Measurements from ENCODE around the gene NPC1.
"Not testable (repeated sequence)": the region's sequence is repeated elsewhere in the genome, so short reads cannot be mapped to it uniquely, and the experiment has no call there.

NPC1 gene

GRCh38 chr18:23580677-23581367 lies 5.5 kb downstream of the NPC1 start:
- Histone ChIP-seq H3K27me3 (ENCODE audit: control insufficient read depth, insufficient read depth, low read length) (no peaks in the 10 kb centered on the region), H3K4me3 (ENCODE audit: low read length) (no peak overlapping the region), H3K36me3 (ENCODE audit: control insufficient read depth, insufficient read depth, low read length) (no peaks in the 10 kb centered on the region), H3K27ac (ENCODE audit: low read depth, low read length) (no peak overlapping the region), H3K9ac (ENCODE audit: low read length) (no peak overlapping the region), H3K4me1 (ENCODE audit: control insufficient read depth, insufficient read depth, low read length) (peaks cover 6% of the 10 kb centered on the region)

- no peak overlapping the region for H3K27ac ChIP-seq (ENCODE audit: low read depth, low read length)
- no peaks in the 10 kb centered on the region for H3K36me3 ChIP-seq (ENCODE audit: control insufficient read depth, insufficient read depth, low read length)
- no peaks in the 10 kb centered on the region for H3K4me1 ChIP-seq (ENCODE audit: control insufficient read depth, insufficient read depth, low read length)
- H3K4me3 ChIP-seq (ENCODE audit: low read length): no peak overlapping the region
- no peaks in the 10 kb centered on the region for H3K27me3 ChIP-seq (ENCODE audit: control insufficient read depth, insufficient read depth, low read length)
- no peak overlapping the region for H3K9ac ChIP-seq (ENCODE audit: low read length)
Measured at GRCh38 chr18:23578891-23579653, 7.2 kb downstream of the NPC1 start.

- Histone ChIP-seq H3K4me3 (ENCODE audit: low read length) (no peak overlapping the region), H3K27me3 (ENCODE audit: control insufficient read depth, insufficient read depth, low read length) (no peaks in the 10 kb centered on the region), H3K36me3 (ENCODE audit: control insufficient read depth, insufficient read depth, low read length) (no peaks in the 10 kb centered on the region), H3K9ac (ENCODE audit: low read length) (no peak overlapping the region), H3K4me1 (ENCODE audit: control insufficient read depth, insufficient read depth, low read length) (no peaks in the 10 kb centered on the region), H3K27ac (ENCODE audit: low read depth, low read length) (no peak overlapping the region)
Measured at GRCh38 chr18:23578067-23578701, 8.1 kb downstream of the NPC1 start.

- H3K9ac ChIP-seq (ENCODE audit: low read length); H3K36me3 ChIP-seq (ENCODE audit: control insufficient read depth, insufficient read depth, low read length); H3K4me3 ChIP-seq (ENCODE audit: low read length); H3K4me1 ChIP-seq (ENCODE audit: control insufficient read depth, insufficient read depth, low read length); H3K27me3 ChIP-seq (ENCODE audit: control insufficient read depth, insufficient read depth, low read length); H3K27ac ChIP-seq (ENCODE audit: low read depth, low read length): not testable (repeated sequence)
Measured at GRCh38 chr18:23577521-23577920, 8.8 kb downstream of the NPC1 start.

GRCh38 chr18:23575309-23575651 lies 11.0 kb downstream of the NPC1 start:
- H3K4me3 ChIP-seq (ENCODE audit: low read length): no peak overlapping the region
- no peaks in the 10 kb centered on the region for H3K4me1 ChIP-seq (ENCODE audit: control insufficient read depth, insufficient read depth, low read length)
- H3K27me3 ChIP-seq (ENCODE audit: control insufficient read depth, insufficient read depth, low read length): no peaks in the 10 kb centered on the region
- H3K36me3 ChIP-seq (ENCODE audit: control insufficient read depth, insufficient read depth, low read length): no peaks in the 10 kb centered on the region
- no peak overlapping the region for H3K9ac ChIP-seq (ENCODE audit: low read length)
- no peak overlapping the region for H3K27ac ChIP-seq (ENCODE audit: low read depth, low read length)

GRCh38 chr18:23574611-23575308 lies 11.5 kb downstream of the NPC1 start:
- Histone ChIP-seq H3K4me3 (ENCODE audit: low read length) (no peak overlapping the region), H3K4me1 (ENCODE audit: control insufficient read depth, insufficient read depth, low read length) (no peaks in the 10 kb centered on the region), H3K27me3 (ENCODE audit: control insufficient read depth, insufficient read depth, low read length) (no peaks in the 10 kb centered on the region), H3K9ac (ENCODE audit: low read length) (no peak overlapping the region), H3K36me3 (ENCODE audit: control insufficient read depth, insufficient read depth, low read length) (no peaks in the 10 kb centered on the region), H3K27ac (ENCODE audit: low read depth, low read length) (no peak overlapping the region)

GRCh38 chr18:23573626-23574431 lies 12.5 kb downstream of the NPC1 start:
- no peaks in the 10 kb centered on the region for H3K4me1 ChIP-seq (ENCODE audit: control insufficient read depth, insufficient read depth, low read length)
- H3K9ac ChIP-seq (ENCODE audit: low read length): no peak overlapping the region
- no peak overlapping the region for H3K4me3 ChIP-seq (ENCODE audit: low read length)
- no peak overlapping the region for H3K27ac ChIP-seq (ENCODE audit: low read depth, low read length)
- no peaks in the 10 kb centered on the region for H3K27me3 ChIP-seq (ENCODE audit: control insufficient read depth, insufficient read depth, low read length)
- no peaks in the 10 kb centered on the region for H3K36me3 ChIP-seq (ENCODE audit: control insufficient read depth, insufficient read depth, low read length)

GRCh38 chr18:23573020-23573419 lies 13.3 kb downstream of the NPC1 start:
- Histone ChIP-seq H3K4me1 (ENCODE audit: control insufficient read depth, insufficient read depth, low read length) (no peaks in the 10 kb centered on the region), H3K27me3 (ENCODE audit: control insufficient read depth, insufficient read depth, low read length) (no peaks in the 10 kb centered on the region), H3K27ac (ENCODE audit: low read depth, low read length) (no peak overlapping the region), H3K4me3 (ENCODE audit: low read length) (no peak overlapping the region), H3K36me3 (ENCODE audit: control insufficient read depth, insufficient read depth, low read length) (no peaks in the 10 kb centered on the region), H3K9ac (ENCODE audit: low read length) (no peak overlapping the region)

GRCh38 chr18:23572570-23572969 lies 13.7 kb downstream of the NPC1 start:
- no peaks in the 10 kb centered on the region for H3K4me1 ChIP-seq (ENCODE audit: control insufficient read depth, insufficient read depth, low read length)
- no peaks in the 10 kb centered on the region for H3K36me3 ChIP-seq (ENCODE audit: control insufficient read depth, insufficient read depth, low read length)
- H3K9ac ChIP-seq (ENCODE audit: low read length): no peak overlapping the region
- H3K4me3 ChIP-seq (ENCODE audit: low read length): no peak overlapping the region
- H3K27me3 ChIP-seq (ENCODE audit: control insufficient read depth, insufficient read depth, low read length): no peaks in the 10 kb centered on the region
- no peak overlapping the region for H3K27ac ChIP-seq (ENCODE audit: low read depth, low read length)

- Histone ChIP-seq H3K27me3 (ENCODE audit: control insufficient read depth, insufficient read depth, low read length) (no peaks in the 10 kb centered on the region), H3K27ac (ENCODE audit: low read depth, low read length) (no peak overlapping the region), H3K4me1 (ENCODE audit: control insufficient read depth, insufficient read depth, low read length) (no peaks in the 10 kb centered on the region), H3K4me3 (ENCODE audit: low read length) (no peak overlapping the region), H3K9ac (ENCODE audit: low read length) (no peak overlapping the region), H3K36me3 (ENCODE audit: control insufficient read depth, insufficient read depth, low read length) (peaks cover 3% of the 10 kb centered on the region)
Measured at GRCh38 chr18:23572012-23572411, 14.3 kb downstream of the NPC1 start.

- no peaks in the 10 kb centered on the region for H3K27me3 ChIP-seq (ENCODE audit: control insufficient read depth, insufficient read depth, low read length)
- no peak overlapping the region for H3K4me3 ChIP-seq (ENCODE audit: low read length)
- peaks cover 7% of the 10 kb centered on the region for H3K36me3 ChIP-seq (ENCODE audit: control insufficient read depth, insufficient read depth, low read length)
- H3K4me1 ChIP-seq (ENCODE audit: control insufficient read depth, insufficient read depth, low read length): no peaks in the 10 kb centered on the region
- no peak overlapping the region for H3K27ac ChIP-seq (ENCODE audit: low read depth, low read length)
- no peak overlapping the region for H3K9ac ChIP-seq (ENCODE audit: low read length)
Measured at GRCh38 chr18:23570912-23571504, 15.3 kb downstream of the NPC1 start.
